Hepatocyte (in vitro differentiated cells): ENCODE results near the gene GPR75. TPM values are rescaled to one million over a fixed set of nuclear protein-coding genes. Genes with fewer than 3 reads are reported as not detected.

ENCODE experiments used
- DNase-seq: peaks from one replicate; pipeline ENCODE4 v3.0.0-alpha.2; 2016; ENCODE audit warnings: low spot score
- H2AFZ ChIP-seq: fragments of 200-600 bp; sonication (generic); 2 replicates; pipeline ENCODE4 v1.6.0; 2016; ENCODE audit warnings: antibody characterized with exemption, mild to moderate bottlenecking
- H3K27ac ChIP-seq: fragments of 200-600 bp; sonication (generic); 2 replicates; pipeline ENCODE4 v1.5.1; 2016; ENCODE audit warnings: mild to moderate bottlenecking
- H3K27me3 ChIP-seq: fragments of 200-600 bp; sonication (generic); 2 replicates; pipeline ENCODE4 v1.6.1; 2016
- H3K36me3 ChIP-seq: fragments of 200-600 bp; sonication (generic); replicated peaks from 2 replicates; pipeline ENCODE4 v1.5.1; 2016; ENCODE audit warnings: low read depth; ENCODE audit not compliant: insufficient read depth
- H3K4me1 ChIP-seq: fragments of 200-600 bp; sonication (generic); 2 replicates; pipeline ENCODE4 v1.5.1; 2016; ENCODE audit warnings: mild to moderate bottlenecking, moderate library complexity; ENCODE audit not compliant: insufficient read depth
- H3K4me2 ChIP-seq: fragments of 200-600 bp; sonication (generic); 2 replicates; pipeline ENCODE4 v1.6.0; 2016
- H3K4me3 ChIP-seq: fragments of 200-600 bp; sonication (generic); 2 replicates; pipeline ENCODE4 v1.5.1; 2016; ENCODE audit warnings: mild to moderate bottlenecking
- H3K79me2 ChIP-seq: fragments of 200-600 bp; sonication (generic); 2 replicates; pipeline ENCODE4 v1.6.0; 2017; ENCODE audit warnings: mild to moderate bottlenecking
- H3K9me2 ChIP-seq: fragments of 200-600 bp; sonication (generic); replicated peaks from 2 replicates; pipeline ENCODE4 v1.6.0; 2017; ENCODE audit warnings: mild to moderate bottlenecking; ENCODE audit not compliant: insufficient read depth
- H3K9me3 ChIP-seq: fragments of 200-600 bp; sonication (generic); 2 replicates; pipeline ENCODE4 v1.5.1; 2016; ENCODE audit warnings: low read depth, mild to moderate bottlenecking
- H4K20me1 ChIP-seq: fragments of 200-600 bp; sonication (generic); 2 replicates; pipeline ENCODE4 v1.6.0; 2016; ENCODE audit warnings: mild to moderate bottlenecking; ENCODE audit not compliant: insufficient read depth, poor library complexity, severe bottlenecking
- EZH2 ChIP-seq: fragments of 200-600 bp; sonication (generic); IDR thresholded peaks from 2 replicates; pipeline ENCODE4 v1.6.1; 2016; ENCODE audit warnings: antibody characterized with exemption, mild to moderate bottlenecking, borderline replicate concordance
- EZH2phosphoT487 ChIP-seq: fragments of 200-600 bp; sonication (generic); IDR thresholded peaks from one replicate; pipeline ENCODE4 v1.6.1; 2018; ENCODE audit warnings: antibody characterized with exemption, mild to moderate bottlenecking, low read depth, moderate library complexity; ENCODE audit not compliant: unreplicated experiment, severe bottlenecking
- WGBS: methylation state at CpG from one replicate; pipeline ENCODE4 v1.1.6; 2016; ENCODE audit warnings: low lambda C conversion rate; ENCODE audit errors: missing lambda C conversion rate; 5-methylcytosine and 5-hydroxymethylcytosine counted together
- polyA plus RNA-seq: library from polyadenylated mRNA; unstranded; fragments of >200 nt; fragmentation: Nextera tagmentation; extraction: Ambion mirVana; gene quantifications from 2 replicates; pipeline ENCODE4 v1.2.1, GENCODE V29; 2016
- total RNA-seq: library from RNA; depleted of rRNA; stranded (reverse); fragments of >200 nt; gene quantifications from 2 replicates; pipeline ENCODE4 v1.2.3, GENCODE V29; 2014
- TF ChIP-seq, protein P1 (sequence below): fragments of 200-600 bp; sonication (generic); IDR thresholded peaks from 2 replicates; pipeline ENCODE4 v1.5.1; 2016; ENCODE audit warnings: antibody characterized with exemption, mild to moderate bottlenecking; ENCODE audit not compliant: poor library complexity

The GPR75 gene
- total and polyA plus RNA-seq, 2 experiments from 2014 or later: 1.00 TPM; not detected in 1

GRCh38 chr2:53881360-53881759 lies 21.6 kb upstream of the GPR75 start:
- Histone ChIP-seq H3K4me1 (no peaks in the 10 kb centered on the region), H3K79me2 (no peaks in the 10 kb centered on the region), H3K27ac (no peak overlapping the region), H3K36me3 (peaks cover 8% of the 10 kb centered on the region), H3K9me3 (no peaks in the 10 kb centered on the region), H2AFZ (no peak overlapping the region), H4K20me1 (no peaks in the 10 kb centered on the region), H3K27me3 (no peaks in the 10 kb centered on the region), H3K9me2 (no peaks in the 10 kb centered on the region), H3K4me3 (no peak overlapping the region), H3K4me2 (no peak overlapping the region)
- TF ChIP-seq, protein P1, sequence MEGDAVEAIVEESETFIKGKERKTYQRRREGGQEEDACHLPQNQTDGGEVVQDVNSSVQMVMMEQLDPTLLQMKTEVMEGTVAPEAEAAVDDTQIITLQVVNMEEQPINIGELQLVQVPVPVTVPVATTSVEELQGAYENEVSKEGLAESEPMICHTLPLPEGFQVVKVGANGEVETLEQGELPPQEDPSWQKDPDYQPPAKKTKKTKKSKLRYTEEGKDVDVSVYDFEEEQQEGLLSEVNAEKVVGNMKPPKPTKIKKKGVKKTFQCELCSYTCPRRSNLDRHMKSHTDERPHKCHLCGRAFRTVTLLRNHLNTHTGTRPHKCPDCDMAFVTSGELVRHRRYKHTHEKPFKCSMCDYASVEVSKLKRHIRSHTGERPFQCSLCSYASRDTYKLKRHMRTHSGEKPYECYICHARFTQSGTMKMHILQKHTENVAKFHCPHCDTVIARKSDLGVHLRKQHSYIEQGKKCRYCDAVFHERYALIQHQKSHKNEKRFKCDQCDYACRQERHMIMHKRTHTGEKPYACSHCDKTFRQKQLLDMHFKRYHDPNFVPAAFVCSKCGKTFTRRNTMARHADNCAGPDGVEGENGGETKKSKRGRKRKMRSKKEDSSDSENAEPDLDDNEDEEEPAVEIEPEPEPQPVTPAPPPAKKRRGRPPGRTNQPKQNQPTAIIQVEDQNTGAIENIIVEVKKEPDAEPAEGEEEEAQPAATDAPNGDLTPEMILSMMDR: no peak
- no peak for TF ChIP-seq EZH2phosphoT487
- no peak for TF ChIP-seq EZH2
- DNase-seq: no peak
- 96% methylated on average over 2 of the region's 2 CpGs for WGBS

GRCh38 chr2:53880756-53881155 lies 21.0 kb upstream of the GPR75 start:
- no peak for DNase-seq
- H4K20me1 ChIP-seq: no peaks in the 10 kb centered on the region
- H3K27me3 ChIP-seq: no peaks in the 10 kb centered on the region
- H3K4me2 ChIP-seq: no peak overlapping the region
- H3K9me2 ChIP-seq: no peaks in the 10 kb centered on the region
- no peaks in the 10 kb centered on the region for H3K4me1 ChIP-seq
- no peak overlapping the region for H3K4me3 ChIP-seq
- no peak overlapping the region for H2AFZ ChIP-seq
- no peaks in the 10 kb centered on the region for H3K79me2 ChIP-seq
- H3K36me3 ChIP-seq: peaks cover 8% of the 10 kb centered on the region
- TF ChIP-seq, protein P1: no peak
- TF ChIP-seq EZH2 (no peak), EZH2phosphoT487 (no peak)
- H3K9me3 ChIP-seq: no peaks in the 10 kb centered on the region
- H3K27ac ChIP-seq: no peak overlapping the region
- 96% methylated on average over 3 of the region's 3 CpGs for WGBS

DNA sequence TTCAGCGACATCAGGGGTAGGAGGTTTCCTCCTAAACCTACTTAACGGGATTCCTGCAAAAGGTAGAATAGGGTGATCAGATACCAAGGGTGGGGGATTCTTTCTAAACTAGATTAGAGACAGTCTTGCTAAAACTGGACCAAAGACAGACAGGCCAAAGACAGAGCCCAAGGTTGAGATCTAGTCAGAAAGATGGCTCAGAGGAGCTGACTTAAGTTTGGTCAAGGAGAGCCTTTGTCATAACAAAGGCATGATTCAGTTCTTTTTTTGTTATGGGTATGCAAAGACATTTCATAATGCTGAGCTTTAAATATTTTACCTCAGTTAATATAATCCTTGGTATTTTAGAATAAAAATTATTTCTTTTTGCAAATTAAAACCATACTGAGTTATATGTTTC lies 17.8 kb upstream of the GPR75 start:
- TF ChIP-seq, protein P1: no peak
- no peak for TF ChIP-seq EZH2
- Histone ChIP-seq H3K4me1 (no peaks in the 10 kb centered on the region), H3K27ac (no peak overlapping the region), H3K4me2 (no peak overlapping the region), H4K20me1 (no peaks in the 10 kb centered on the region), H3K9me3 (no peaks in the 10 kb centered on the region), H3K36me3 (peaks cover 8% of the 10 kb centered on the region), H3K4me3 (no peak overlapping the region), H3K27me3 (no peaks in the 10 kb centered on the region), H3K79me2 (no peaks in the 10 kb centered on the region), H3K9me2 (no peaks in the 10 kb centered on the region), H2AFZ (no peak overlapping the region)
- DNase-seq: no peak
- whole genome bisulfite sequencing: 95% methylated on average over 2 of the region's 2 CpGs

GRCh38 chr2:53877112-53877511 lies 17.3 kb upstream of the GPR75 start:
- Histone ChIP-seq H3K9me3 (no peaks in the 10 kb centered on the region), H3K79me2 (no peaks in the 10 kb centered on the region), H2AFZ (no peak overlapping the region), H3K4me3 (no peak overlapping the region), H3K4me2 (no peak overlapping the region), H3K4me1 (no peaks in the 10 kb centered on the region), H3K36me3 (peaks cover 8% of the 10 kb centered on the region), H3K27me3 (no peaks in the 10 kb centered on the region), H4K20me1 (no peaks in the 10 kb centered on the region), H3K9me2 (no peaks in the 10 kb centered on the region), H3K27ac (no peak overlapping the region)
- WGBS: 38% methylated on average over 1 of the region's 1 CpG
- TF ChIP-seq EZH2 (no peak), EZH2phosphoT487 (no peak)
- no peak for DNase-seq
